T-helper 2 cell treated with Interferon-gamma antibody and Interleukin-4, amounts not matched to agents 5 μg/mL and 100 μg/mL, for 36 hours (primary cell): Measurements from ENCODE around the gene NOP58.
A peak's percentile ranks its signal among the peaks of the same experiment; 100 is the strongest.
"Not testable (repeated sequence)": the region's sequence is repeated elsewhere in the genome, so short reads cannot be mapped to it uniquely, and the experiment has no call there.

Source experiments
- DNase-seq: peaks from one replicate; pipeline ENCODE4 v3.0.0; 2021; ENCODE audit warnings: low spot score
- H3K27ac Mint-ChIP-seq: one replicate; pipeline ENCODE4 v1.8.0; 2021; ENCODE audit warnings: mild to moderate bottlenecking, mixed read lengths
- H3K27me3 Mint-ChIP-seq: one replicate; pipeline ENCODE4 v1.8.0; 2021; ENCODE audit warnings: low read depth, mixed read lengths
- H3K36me3 Mint-ChIP-seq: one replicate; pipeline ENCODE4 v1.8.0; 2021; ENCODE audit warnings: low read depth, mixed read lengths
- H3K4me1 Mint-ChIP-seq: one replicate; pipeline ENCODE4 v1.8.0; 2021; ENCODE audit warnings: low read depth, mixed read lengths
- H3K4me3 Mint-ChIP-seq: one replicate; pipeline ENCODE4 v1.8.0; 2022; ENCODE audit warnings: mild to moderate bottlenecking, moderate library complexity, mixed read lengths
- H3K9me3 Mint-ChIP-seq: one replicate; pipeline ENCODE4 v1.8.0; 2021; ENCODE audit warnings: mixed read lengths

NOP58 gene

GRCh38 chr2:202278036-202278760 is 12.6 kb downstream of the NOP58 start:
- DNase-seq = peak; percentile 50
- no peaks in the 10 kb centered on the region for H3K27me3 Mint-ChIP-seq
- H3K4me3 Mint-ChIP-seq = peak overlapping the region; percentile 5
- peaks cover 39% of the 10 kb centered on the region for H3K36me3 Mint-ChIP-seq
- H3K9me3 Mint-ChIP-seq = no peaks in the 10 kb centered on the region
- H3K27ac Mint-ChIP-seq = peak overlapping the region; percentile 80
- H3K4me1 Mint-ChIP-seq = peaks cover 19% of the 10 kb centered on the region

GRCh38 chr2:202278944-202279343 is 13.4 kb downstream of the NOP58 start:
- H3K27me3 Mint-ChIP-seq = no peaks in the 10 kb centered on the region
- peaks cover 19% of the 10 kb centered on the region for H3K4me1 Mint-ChIP-seq
- DNase-seq = no peak
- H3K36me3 Mint-ChIP-seq = peaks cover 39% of the 10 kb centered on the region
- no peak overlapping the region for H3K27ac Mint-ChIP-seq
- H3K9me3 Mint-ChIP-seq = no peaks in the 10 kb centered on the region
- no peak overlapping the region for H3K4me3 Mint-ChIP-seq

GRCh38 chr2:202286595-202286994 is 21.0 kb downstream of the NOP58 start:
- no peak overlapping the region for H3K4me3 Mint-ChIP-seq

GRCh38 chr2:202289394-202290204 is 24.0 kb downstream of the NOP58 start:
- H3K27me3 Mint-ChIP-seq = no peaks in the 10 kb centered on the region
- peaks cover 58% of the 10 kb centered on the region for H3K36me3 Mint-ChIP-seq
- no peak overlapping the region for H3K4me3 Mint-ChIP-seq
- no peaks in the 10 kb centered on the region for H3K9me3 Mint-ChIP-seq
- H3K27ac Mint-ChIP-seq = no peak overlapping the region
- peaks cover 5% of the 10 kb centered on the region for H3K4me1 Mint-ChIP-seq
- no peak for DNase-seq

More at GRCh38 chr2:202286595-202286994, 21.0 kb downstream of the NOP58 start:
- Mint-ChIP-seq H3K9me3 (no peaks in the 10 kb centered on the region), H3K4me1 (peaks cover 3% of the 10 kb centered on the region), H3K36me3 (peaks cover 55% of the 10 kb centered on the region), H3K27ac (no peak overlapping the region), H3K27me3 (no peaks in the 10 kb centered on the region)
- DNase-seq = no peak

- H3K27me3 Mint-ChIP-seq = no peaks in the 10 kb centered on the region
- H3K36me3 Mint-ChIP-seq = peaks cover 58% of the 10 kb centered on the region
- H3K4me1 Mint-ChIP-seq = peaks cover 5% of the 10 kb centered on the region
- H3K4me3 Mint-ChIP-seq = no peak overlapping the region
- no peak overlapping the region for H3K27ac Mint-ChIP-seq
- DNase-seq = no peak
- H3K9me3 Mint-ChIP-seq = no peaks in the 10 kb centered on the region
These were observed 24.8 kb downstream of the NOP58 start for GRCh38 chr2:202290316-202290715.

- H3K27me3 Mint-ChIP-seq = no peaks in the 10 kb centered on the region
- DNase-seq = no peak
- H3K9me3 Mint-ChIP-seq = no peaks in the 10 kb centered on the region
- peaks cover 5% of the 10 kb centered on the region for H3K4me1 Mint-ChIP-seq
- no peak overlapping the region for H3K4me3 Mint-ChIP-seq
- H3K36me3 Mint-ChIP-seq = peaks cover 59% of the 10 kb centered on the region
- H3K27ac Mint-ChIP-seq = no peak overlapping the region
These were observed 25.4 kb downstream of the NOP58 start for GRCh38 chr2:202290970-202291369.

- Mint-ChIP-seq H3K27ac (peak overlapping the region; percentile 67), H3K36me3 (peaks cover 75% of the 10 kb centered on the region), H3K9me3 (no peaks in the 10 kb centered on the region), H3K27me3 (no peaks in the 10 kb centered on the region), H3K4me3 (no peak overlapping the region), H3K4me1 (peaks cover 5% of the 10 kb centered on the region)
- DNase-seq = no peak
These were observed 34.1 kb downstream of the NOP58 start for GRCh38 chr2:202299712-202300111.

- no peaks in the 10 kb centered on the region for H3K4me1 Mint-ChIP-seq
- DNase-seq = no peak
- peaks cover 61% of the 10 kb centered on the region for H3K36me3 Mint-ChIP-seq
- H3K27me3 Mint-ChIP-seq = no peaks in the 10 kb centered on the region
- H3K4me3 Mint-ChIP-seq = no peak overlapping the region
- no peaks in the 10 kb centered on the region for H3K9me3 Mint-ChIP-seq
- no peak overlapping the region for H3K27ac Mint-ChIP-seq
These were observed 40.5 kb downstream of the NOP58 start for GRCh38 chr2:202306034-202306433.

GRCh38 chr2:202307690-202308089 is 42.1 kb downstream of the NOP58 start:
- peaks cover 49% of the 10 kb centered on the region for H3K36me3 Mint-ChIP-seq
- H3K4me1 Mint-ChIP-seq = no peaks in the 10 kb centered on the region
- H3K4me3 Mint-ChIP-seq = no peak overlapping the region
- no peaks in the 10 kb centered on the region for H3K27me3 Mint-ChIP-seq
- H3K27ac Mint-ChIP-seq = no peak overlapping the region
- DNase-seq = no peak
- no peaks in the 10 kb centered on the region for H3K9me3 Mint-ChIP-seq

GRCh38 chr2:202311823-202312388 is 46.3 kb downstream of the NOP58 start:
- DNase-seq = no peak
- H3K27me3 Mint-ChIP-seq = no peaks in the 10 kb centered on the region
- no peak overlapping the region for H3K4me3 Mint-ChIP-seq
- peak overlapping the region; percentile 75 for H3K27ac Mint-ChIP-seq
- H3K36me3 Mint-ChIP-seq = peaks cover 16% of the 10 kb centered on the region
- H3K9me3 Mint-ChIP-seq = no peaks in the 10 kb centered on the region
- no peaks in the 10 kb centered on the region for H3K4me1 Mint-ChIP-seq

- Mint-ChIP-seq H3K4me3 (no peak overlapping the region), H3K27ac (no peak overlapping the region), H3K27me3 (no peaks in the 10 kb centered on the region), H3K9me3 (no peaks in the 10 kb centered on the region), H3K4me1 (no peaks in the 10 kb centered on the region), H3K36me3 (peaks cover 6% of the 10 kb centered on the region)
- DNase-seq = no peak
These were observed 48.6 kb downstream of the NOP58 start for GRCh38 chr2:202314116-202314515.

GRCh38 chr2:202317080-202317857 is 51.7 kb downstream of the NOP58 start:
- no peak overlapping the region for H3K4me3 Mint-ChIP-seq
- no peak for DNase-seq
- no peaks in the 10 kb centered on the region for H3K36me3 Mint-ChIP-seq
- H3K4me1 Mint-ChIP-seq = no peaks in the 10 kb centered on the region
- no peak overlapping the region for H3K27ac Mint-ChIP-seq
- H3K27me3 Mint-ChIP-seq = no peaks in the 10 kb centered on the region
- no peaks in the 10 kb centered on the region for H3K9me3 Mint-ChIP-seq

GRCh38 chr2:202320362-202320761 is 54.8 kb downstream of the NOP58 start:
- H3K4me3 Mint-ChIP-seq, H3K36me3 Mint-ChIP-seq, H3K27ac Mint-ChIP-seq: not testable (repeated sequence)

More at GRCh38 chr2:202320362-202320761, 54.8 kb downstream of the NOP58 start:
- H3K9me3 Mint-ChIP-seq, H3K27me3 Mint-ChIP-seq, DNase-seq, H3K4me1 Mint-ChIP-seq: not testable (repeated sequence)
